H9 (cell line): ENCODE measurements around the gene B3GNT5. TPM values are rescaled to one million over a fixed set of nuclear protein-coding genes. Genes with fewer than 3 reads are reported as not detected.

Experiments
- DNase-seq: peaks from one replicate; pipeline ENCODE4 v3.0.0-alpha.2; 2017
- H2AFZ ChIP-seq: one replicate; pipeline ENCODE4 v1.6.1; 2013; ENCODE audit warnings: mild to moderate bottlenecking, low read length, control low read depth, moderate library complexity
- H2AK5ac ChIP-seq: 2 replicates; pipeline ENCODE4 v1.6.1; 2013; ENCODE audit warnings: low read length, control low read depth, mixed read lengths; ENCODE audit not compliant: insufficient read length
- H2BK120ac ChIP-seq: one replicate; pipeline ENCODE4 v1.6.1; 2013; ENCODE audit warnings: low read depth, mild to moderate bottlenecking, low read length, control low read depth, inconsistent platforms; ENCODE audit not compliant: poor library complexity, severe bottlenecking
- H2BK12ac ChIP-seq: 2 replicates; pipeline ENCODE4 v1.6.1; 2013; ENCODE audit warnings: low read length, control low read depth, mixed read lengths, low read depth; ENCODE audit not compliant: insufficient read length
- H2BK15ac ChIP-seq: 2 replicates; pipeline ENCODE4 v1.6.1; 2013; ENCODE audit warnings: low read depth, low read length, control low read depth
- H2BK20ac ChIP-seq: one replicate; pipeline ENCODE4 v1.6.1; 2013; ENCODE audit warnings: low read depth, mild to moderate bottlenecking, low read length, control low read depth, inconsistent platforms; ENCODE audit not compliant: poor library complexity, severe bottlenecking
- H2BK5ac ChIP-seq: 2 replicates; pipeline ENCODE4 v1.6.1; 2013; ENCODE audit warnings: low read length, control low read depth, mixed read lengths; ENCODE audit not compliant: insufficient read length
- H3K14ac ChIP-seq: 2 replicates; pipeline ENCODE4 v1.6.1; 2013; ENCODE audit warnings: low read length, control low read depth; ENCODE audit not compliant: insufficient read depth
- H3K18ac ChIP-seq: 2 replicates; pipeline ENCODE4 v1.6.1; 2013; ENCODE audit warnings: low read depth, mild to moderate bottlenecking, mixed read lengths, low read length, control low read depth; ENCODE audit not compliant: insufficient read length
- H3K23ac ChIP-seq: 2 replicates; pipeline ENCODE4 v1.6.1; 2013; ENCODE audit warnings: low read length, control low read depth, mixed read lengths, low read depth; ENCODE audit not compliant: insufficient read length
- H3K23me2 ChIP-seq: 2 replicates; pipeline ENCODE4 v1.6.1; 2013; ENCODE audit warnings: low read depth, mild to moderate bottlenecking, mixed read lengths, low read length, control low read depth; ENCODE audit not compliant: insufficient read length, poor library complexity, severe bottlenecking
- H3K27ac ChIP-seq: 2 replicates; pipeline ENCODE4 v1.5.1; 2013; ENCODE audit warnings: low read length, control low read depth, mixed read lengths, low read depth; ENCODE audit not compliant: insufficient read length
- H3K27me3 ChIP-seq: 2 replicates; pipeline ENCODE4 v1.6.1; 2013; ENCODE audit warnings: low read length, control low read depth, inconsistent platforms; ENCODE audit not compliant: insufficient read depth
- H3K4ac ChIP-seq: 2 replicates; pipeline ENCODE4 v1.6.1; 2013; ENCODE audit warnings: low read depth, mild to moderate bottlenecking, control low read depth, inconsistent platforms, low read length, moderate library complexity
- H3K4me1 ChIP-seq: 2 replicates; pipeline ENCODE4 v1.6.1; 2013; ENCODE audit warnings: low read length, control low read depth, inconsistent platforms; ENCODE audit not compliant: insufficient read depth
- H3K4me2 ChIP-seq: 2 replicates; pipeline ENCODE4 v1.6.1; 2013; ENCODE audit warnings: low read length, control low read depth, mixed read lengths; ENCODE audit not compliant: insufficient read length, insufficient read depth
- H3K56ac ChIP-seq: 2 replicates; pipeline ENCODE4 v1.6.1; 2013; ENCODE audit warnings: low read depth, mild to moderate bottlenecking, mixed read lengths, low read length, control low read depth; ENCODE audit not compliant: insufficient read length
- H3K79me1 ChIP-seq: 2 replicates; pipeline ENCODE4 v1.6.1; 2013; ENCODE audit warnings: low read depth, mild to moderate bottlenecking, moderate library complexity, low read length, control low read depth, inconsistent platforms; ENCODE audit not compliant: insufficient read depth, poor library complexity, severe bottlenecking
- H3K79me2 ChIP-seq: 2 replicates; pipeline ENCODE4 v1.6.1; 2013; ENCODE audit warnings: low read length, control low read depth, inconsistent platforms; ENCODE audit not compliant: insufficient read depth
- H3K9ac ChIP-seq: 2 replicates; pipeline ENCODE4 v1.6.1; 2013; ENCODE audit warnings: low read length, control low read depth, mixed read lengths; ENCODE audit not compliant: insufficient read length; ENCODE audit errors: extremely low read depth
- H3K9me3 ChIP-seq: one replicate; pipeline ENCODE4 v1.6.1; 2013; ENCODE audit warnings: low read depth, low read length, inconsistent platforms; ENCODE audit not compliant: control insufficient read depth
- H3T11ph ChIP-seq: one replicate; pipeline ENCODE4 v1.6.1; 2013; ENCODE audit warnings: mild to moderate bottlenecking, low read length, control low read depth, inconsistent platforms
- H4K20me1 ChIP-seq: one replicate; pipeline ENCODE4 v1.6.1; 2013; ENCODE audit not compliant: control insufficient read depth, insufficient read length, insufficient read depth
- H4K5ac ChIP-seq: 2 replicates; pipeline ENCODE4 v1.6.1; 2013; ENCODE audit warnings: low read depth, mild to moderate bottlenecking, mixed read lengths, low read length, control low read depth; ENCODE audit not compliant: insufficient read length
- H4K8ac ChIP-seq: replicated peaks from 2 replicates; pipeline ENCODE4 v1.6.1; 2013; ENCODE audit warnings: low read length, control low read depth, mixed read lengths, low read depth; ENCODE audit not compliant: insufficient read length
- H4K91ac ChIP-seq: 2 replicates; pipeline ENCODE4 v1.6.1; 2013; ENCODE audit warnings: low read depth, mild to moderate bottlenecking, moderate library complexity, mixed read lengths, low read length, control low read depth; ENCODE audit not compliant: insufficient read length
- H3K27ac Mint-ChIP-seq, 3 experiments: 2 replicates in 2 of 3; 3 replicates in 1 of 3; pipeline ENCODE4 v1.8.0; 2020 to 2021; ENCODE audit warnings: mixed read lengths in 3 of 3, mild to moderate bottlenecking in 1 of 3, moderate library complexity in 1 of 3
- H3K27me3 Mint-ChIP-seq: 2 replicates; pipeline ENCODE4 v1.8.0; 2021; ENCODE audit warnings: low read depth, mild to moderate bottlenecking, moderate library complexity, mixed read lengths
- H3K36me3 Mint-ChIP-seq, 3 experiments: 2 replicates in 2 of 3; 3 replicates in 1 of 3; pipeline ENCODE4 v1.8.0; 2020 to 2021; ENCODE audit warnings: low read depth in 3 of 3, mixed read lengths in 3 of 3; ENCODE audit not compliant: insufficient read depth in 1 of 3
- H3K4me1 Mint-ChIP-seq, 2 experiments: 2 replicates each; pipeline ENCODE4 v1.8.0; 2020; ENCODE audit warnings: mixed read lengths in 2 of 2
- H3K4me3 Mint-ChIP-seq, 2 experiments: 2 replicates in 1 of 2; 3 replicates in 1 of 2; pipeline ENCODE4 v1.8.0; 2020 to 2021; ENCODE audit warnings: mild to moderate bottlenecking in 2 of 2, mixed read lengths in 2 of 2, moderate library complexity in 1 of 2
- H3K9me3 Mint-ChIP-seq, 2 experiments: 2 replicates in 1 of 2; 3 replicates in 1 of 2; pipeline ENCODE4 v1.8.0; 2020; ENCODE audit warnings: mild to moderate bottlenecking in 2 of 2, mixed read lengths in 2 of 2, moderate library complexity in 1 of 2
- CTCF ChIP-seq: fragments of 200-600 bp; sonication (generic); conservative IDR thresholded peaks from 3 replicates; pipeline ENCODE4 v1.8.0; 2021; ENCODE audit warnings: antibody characterized with exemption, mild to moderate bottlenecking
- WGBS: extraction: QIAGEN DNeasy Blood & Tissue Kit; methylation state at CpG from one replicate; pipeline ENCODE4 v1.1.7; 2013; ENCODE audit warnings: missing lambda C conversion rate, low lambda C conversion rate, mixed read lengths; ENCODE audit not compliant: insufficient read length; ENCODE audit errors: extremely low coverage; 5-methylcytosine and 5-hydroxymethylcytosine counted together
- total RNA-seq: library from RNA; stranded (reverse); gene quantifications from 2 replicates; pipeline ENCODE4 v1.2.1, GENCODE V29; 2021

Gene B3GNT5
- total RNA-seq, 1 experiment from 2014 or later, result 7.3 TPM

- H3K4me2 ChIP-seq, result no peak overlapping the region
- no peak overlapping the region for H4K91ac ChIP-seq
- Mint-ChIP-seq H3K9me3 (no peaks in the 10 kb centered on the region), H3K4me1 (peaks cover 3 to 4% of the 10 kb centered on the region in 2 experiments; a peak in 2 of 4 replicates), H3K27me3 (no peaks in the 10 kb centered on the region), H3K27ac (no peak overlapping the region), H3K36me3 (peaks cover 0 to 19% (median 5%) of the 10 kb centered on the region in 3 experiments; a peak in 6 of 7 replicates), H3K4me3 (no peak overlapping the region)
- H3K9ac ChIP-seq, result no peak overlapping the region
- no peak overlapping the region for H2BK15ac ChIP-seq
- no peaks in the 10 kb centered on the region for H3K79me2 ChIP-seq
- no peak overlapping the region for H3T11ph ChIP-seq
- no peak for TF ChIP-seq CTCF
- no peak overlapping the region for H3K23ac ChIP-seq
- no peak overlapping the region for H4K8ac ChIP-seq
- no CpG with 5 or more reads among the region's 9 CpGs for WGBS
- no peak overlapping the region for H3K4ac ChIP-seq
- H2BK20ac ChIP-seq, result no peak overlapping the region
- no peak overlapping the region for H2AFZ ChIP-seq
- no peak for DNase-seq
- no peak overlapping the region for H2AK5ac ChIP-seq
- no peak overlapping the region for H2BK120ac ChIP-seq
- H3K18ac ChIP-seq, result no peak overlapping the region
- H3K4me1 ChIP-seq, result no peaks in the 10 kb centered on the region
- H4K5ac ChIP-seq, result no peak overlapping the region
- H2BK12ac ChIP-seq, result no peak overlapping the region
- H3K79me1 ChIP-seq, result no peaks in the 10 kb centered on the region
- H4K20me1 ChIP-seq, result no peaks in the 10 kb centered on the region
- H3K27me3 ChIP-seq, result no peaks in the 10 kb centered on the region
- H3K9me3 ChIP-seq, result no peaks in the 10 kb centered on the region
- H3K56ac ChIP-seq, result no peak overlapping the region
- no peak overlapping the region for H2BK5ac ChIP-seq
- no peaks in the 10 kb centered on the region for H3K23me2 ChIP-seq
- no peak overlapping the region for H3K27ac ChIP-seq
- H3K14ac ChIP-seq, result no peak overlapping the region
Measured at GRCh38 chr3:183306798-183307671, 54.0 kb downstream of the B3GNT5 start.
